KMS-11 (cell line): ENCODE measurements around the gene NDUFA11.

Source experiments
- H2AFZ ChIP-seq: fragments of 200-600 bp; sonication (generic); 2 replicates; pipeline ENCODE4 v1.6.1; 2016; ENCODE audit warnings: antibody characterized with exemption, mixed run types, low read depth
- H3K27ac ChIP-seq: fragments of 200-600 bp; sonication (generic); 2 replicates; pipeline ENCODE4 v1.6.1; 2016; ENCODE audit warnings: mild to moderate bottlenecking, mixed run types
- H3K27me3 ChIP-seq: fragments of 200-600 bp; sonication (generic); 2 replicates; pipeline ENCODE4 v1.6.1; 2017; ENCODE audit warnings: mild to moderate bottlenecking, low read depth, mixed run types, moderate library complexity; ENCODE audit not compliant: insufficient read depth
- H3K36me3 ChIP-seq: fragments of 200-600 bp; sonication (generic); 2 replicates; pipeline ENCODE4 v1.6.1; 2017; ENCODE audit warnings: mild to moderate bottlenecking, mixed run types; ENCODE audit not compliant: insufficient read depth
- H3K4me1 ChIP-seq: fragments of 200-600 bp; sonication (generic); 2 replicates; pipeline ENCODE4 v1.6.1; 2016; ENCODE audit warnings: mild to moderate bottlenecking, low read depth, mixed run types; ENCODE audit not compliant: poor library complexity, severe bottlenecking
- H3K4me2 ChIP-seq: fragments of 200-600 bp; sonication (generic); 2 replicates; pipeline ENCODE4 v1.7.0; 2016; ENCODE audit warnings: mild to moderate bottlenecking, mixed run types
- H3K4me3 ChIP-seq: fragments of 200-600 bp; sonication (generic); IDR thresholded peaks from 2 replicates; pipeline ENCODE4 v1.6.1; 2017; ENCODE audit warnings: low read depth, low read length, mixed read lengths; ENCODE audit not compliant: insufficient read depth
- H3K79me2 ChIP-seq: fragments of 200-600 bp; sonication (generic); 2 replicates; pipeline ENCODE4 v1.6.1; 2016; ENCODE audit warnings: low read depth, mixed run types; ENCODE audit not compliant: insufficient read depth
- H3K9ac ChIP-seq: fragments of 200-600 bp; sonication (generic); 2 replicates; pipeline ENCODE4 v1.6.1; 2016; ENCODE audit warnings: mild to moderate bottlenecking, mixed run types
- H4K20me1 ChIP-seq: fragments of 200-600 bp; sonication (generic); 2 replicates; pipeline ENCODE4 v1.6.1; 2016; ENCODE audit warnings: mild to moderate bottlenecking, mixed run types; ENCODE audit not compliant: insufficient read depth
- CTCF ChIP-seq: fragments of 200-600 bp; sonication (generic); conservative IDR thresholded peaks from 2 replicates; pipeline ENCODE4 v1.6.1; 2017; ENCODE audit warnings: low read depth, mild to moderate bottlenecking, antibody characterized with exemption, low read length, moderate library complexity, mixed read lengths

Gene NDUFA11

GRCh38 chr19:5873617-5874199 lies 29.9 kb downstream of the NDUFA11 start:
- Histone ChIP-seq H3K36me3 (no peaks in the 10 kb centered on the region), H3K27me3 (peaks cover 12% of the 10 kb centered on the region; the same call in 1 of the 2 replicates), H3K9ac (no peak overlapping the region), H4K20me1 (no peaks in the 10 kb centered on the region), H3K4me1 (no peaks in the 10 kb centered on the region), H3K79me2 (no peaks in the 10 kb centered on the region), H3K27ac (no peak overlapping the region), H3K4me3 (no peak overlapping the region), H3K4me2 (no peak overlapping the region), H2AFZ (no peak overlapping the region)
- no peak for TF ChIP-seq CTCF

GRCh38 chr19:5870986-5871394 lies 32.6 kb downstream of the NDUFA11 start:
- H3K4me1 ChIP-seq, result no peaks in the 10 kb centered on the region
- H2AFZ ChIP-seq, result no peak overlapping the region
- no peak overlapping the region for H3K27ac ChIP-seq
- no peaks in the 10 kb centered on the region for H3K79me2 ChIP-seq
- no peak overlapping the region for H3K4me2 ChIP-seq
- peaks cover 15% of the 10 kb centered on the region; the same call in 1 of the 2 replicates for H3K27me3 ChIP-seq
- H3K9ac ChIP-seq, result no peak overlapping the region
- no peak for TF ChIP-seq CTCF
- H3K4me3 ChIP-seq, result no peak overlapping the region
- no peaks in the 10 kb centered on the region for H4K20me1 ChIP-seq
- no peaks in the 10 kb centered on the region for H3K36me3 ChIP-seq

GRCh38 chr19:5867201-5868136 lies 36.1 kb downstream of the NDUFA11 start:
- H3K27me3 ChIP-seq, result peaks cover 19% of the 10 kb centered on the region; the same call in 1 of the 2 replicates
- H3K4me3 ChIP-seq, result no peak overlapping the region
- H3K36me3 ChIP-seq, result no peaks in the 10 kb centered on the region
- H3K27ac ChIP-seq, result no peak overlapping the region
- H3K79me2 ChIP-seq, result no peaks in the 10 kb centered on the region
- no peak overlapping the region for H3K4me2 ChIP-seq
- H2AFZ ChIP-seq, result no peak overlapping the region
- TF ChIP-seq CTCF, result no peak
- H3K4me1 ChIP-seq, result no peaks in the 10 kb centered on the region
- no peaks in the 10 kb centered on the region for H4K20me1 ChIP-seq
- no peak overlapping the region for H3K9ac ChIP-seq

- H3K9ac ChIP-seq, result no peak overlapping the region
- no peak for TF ChIP-seq CTCF
- H3K27ac ChIP-seq, result no peak overlapping the region
- H3K36me3 ChIP-seq, result no peaks in the 10 kb centered on the region
- no peak overlapping the region for H3K4me3 ChIP-seq
- H3K4me2 ChIP-seq, result no peak overlapping the region
- no peaks in the 10 kb centered on the region for H3K79me2 ChIP-seq
- no peaks in the 10 kb centered on the region for H4K20me1 ChIP-seq
- H3K27me3 ChIP-seq, result peaks cover 16% of the 10 kb centered on the region; the same call in 1 of the 2 replicates
- no peak overlapping the region for H2AFZ ChIP-seq
- H3K4me1 ChIP-seq, result no peaks in the 10 kb centered on the region
Measured at GRCh38 chr19:5865772-5866171, 37.8 kb downstream of the NDUFA11 start.
